GM23338 (cell line): ENCODE data around the gene DCBLD2.

Experiments
- CREB1 ChIP-seq: fragments of 250-450 bp; sonication (Bioruptor Pico); IDR thresholded peaks from 2 replicates; pipeline ENCODE4 v1.5.0; 2020; ENCODE audit warnings: low read depth, mild to moderate bottlenecking, moderate library complexity
- ETS1 ChIP-seq: IDR thresholded peaks from 2 replicates; pipeline ENCODE4 v1.6.1; 2016; ENCODE audit warnings: antibody characterized with exemption
- EZH2 ChIP-seq: fragments of 200-600 bp; sonication (generic); IDR thresholded peaks from one replicate; pipeline ENCODE4 v1.8.0; 2017; ENCODE audit warnings: antibody characterized with exemption, mild to moderate bottlenecking, low read depth; ENCODE audit not compliant: unreplicated experiment
- EZH2phosphoT487 ChIP-seq: fragments of 200-600 bp; sonication (generic); IDR thresholded peaks from one replicate; pipeline ENCODE4 v1.8.1; 2018; ENCODE audit warnings: antibody characterized with exemption; ENCODE audit not compliant: unreplicated experiment
- JUNB ChIP-seq: IDR thresholded peaks from one replicate; pipeline ENCODE4 v1.6.1; 2016; ENCODE audit warnings: antibody characterized with exemption; ENCODE audit not compliant: unreplicated experiment
- NANOG ChIP-seq: IDR thresholded peaks from 2 replicates; pipeline ENCODE4 v1.6.1; 2016; ENCODE audit warnings: antibody characterized with exemption, borderline replicate concordance
- POLR2AphosphoS5 ChIP-seq: IDR thresholded peaks from 2 replicates; pipeline ENCODE4 v1.6.1; 2016; ENCODE audit warnings: antibody characterized with exemption, low read depth
- REST ChIP-seq: IDR thresholded peaks from one replicate; pipeline ENCODE4 v1.6.1; 2018; ENCODE audit warnings: antibody characterized with exemption; ENCODE audit not compliant: unreplicated experiment
- STAT1 ChIP-seq: IDR thresholded peaks from one replicate; pipeline ENCODE4 v1.6.1; 2016; ENCODE audit warnings: antibody characterized with exemption; ENCODE audit not compliant: unreplicated experiment
- ZNF114 ChIP-seq: fragments of 250-450 bp; sonication (Bioruptor Pico); IDR thresholded peaks from 2 replicates; pipeline ENCODE4 v1.5.0; 2020; ENCODE audit warnings: mild to moderate bottlenecking, moderate library complexity
- ZNF331 ChIP-seq: fragments of 250-450 bp; sonication (Bioruptor Pico); IDR thresholded peaks from 2 replicates; pipeline ENCODE4 v1.5.0; 2020; ENCODE audit warnings: low read depth, mild to moderate bottlenecking, moderate library complexity
- TF ChIP-seq, protein P1 (sequence below), 2 experiments: fragments of 200-600 bp in 1 of 2; sonication (generic) in 1 of 2; conservative IDR thresholded peaks; 2 replicates each; pipeline versions ENCODE4 v1.5.1 to v1.6.1; 2016 to 2017; ENCODE audit warnings: antibody characterized with exemption in 2 of 2, low read depth in 2 of 2, mild to moderate bottlenecking in 2 of 2, moderate library complexity in 1 of 2

DNA sequence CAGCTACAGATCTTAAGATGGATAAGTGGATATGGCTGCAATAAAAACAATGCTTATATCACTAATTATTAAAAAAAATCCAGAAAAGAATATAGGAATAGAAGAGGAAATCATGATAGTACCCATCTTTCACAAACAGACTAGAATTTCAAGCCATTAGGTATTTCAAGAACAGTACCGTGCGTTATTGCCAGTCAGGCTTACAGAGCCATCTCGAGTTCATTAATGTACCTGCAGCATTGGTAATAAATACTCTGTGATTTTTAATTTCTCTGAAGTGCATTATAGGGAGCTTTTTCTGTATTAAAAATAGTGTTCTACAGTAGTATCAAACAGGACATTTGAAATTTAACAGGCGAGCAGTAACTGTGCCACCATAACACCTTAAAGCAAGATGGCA lies 102.7 kb downstream of the DCBLD2 start:
- TF ChIP-seq, protein P1, sequence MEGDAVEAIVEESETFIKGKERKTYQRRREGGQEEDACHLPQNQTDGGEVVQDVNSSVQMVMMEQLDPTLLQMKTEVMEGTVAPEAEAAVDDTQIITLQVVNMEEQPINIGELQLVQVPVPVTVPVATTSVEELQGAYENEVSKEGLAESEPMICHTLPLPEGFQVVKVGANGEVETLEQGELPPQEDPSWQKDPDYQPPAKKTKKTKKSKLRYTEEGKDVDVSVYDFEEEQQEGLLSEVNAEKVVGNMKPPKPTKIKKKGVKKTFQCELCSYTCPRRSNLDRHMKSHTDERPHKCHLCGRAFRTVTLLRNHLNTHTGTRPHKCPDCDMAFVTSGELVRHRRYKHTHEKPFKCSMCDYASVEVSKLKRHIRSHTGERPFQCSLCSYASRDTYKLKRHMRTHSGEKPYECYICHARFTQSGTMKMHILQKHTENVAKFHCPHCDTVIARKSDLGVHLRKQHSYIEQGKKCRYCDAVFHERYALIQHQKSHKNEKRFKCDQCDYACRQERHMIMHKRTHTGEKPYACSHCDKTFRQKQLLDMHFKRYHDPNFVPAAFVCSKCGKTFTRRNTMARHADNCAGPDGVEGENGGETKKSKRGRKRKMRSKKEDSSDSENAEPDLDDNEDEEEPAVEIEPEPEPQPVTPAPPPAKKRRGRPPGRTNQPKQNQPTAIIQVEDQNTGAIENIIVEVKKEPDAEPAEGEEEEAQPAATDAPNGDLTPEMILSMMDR (conservative IDR thresholded peaks at IDR 0.05; ENCODE audit: low read depth in 2 of 2), result no peak
- TF ChIP-seq EZH2 (no peak), EZH2phosphoT487 (no peak), CREB1 (CRISPR knock-in tag) (no peak), ZNF331 (CRISPR knock-in tag) (no peak), POLR2AphosphoS5 (no peak), REST (no peak), NANOG (no peak), ETS1 (no peak), JUNB (no peak), STAT1 (no peak), ZNF114 (no peak)
